G401 (cell line): Measurements from ENCODE around the gene MED16. TPM values are rescaled to one million over a fixed set of nuclear protein-coding genes. Genes with fewer than 3 reads are reported as not detected.
"Not testable (repeated sequence)": the region's sequence is repeated elsewhere in the genome, so short reads cannot be mapped to it uniquely, and the experiment has no call there.

ENCODE experiments used
- DNase-seq: peaks from one replicate; pipeline ENCODE4 v3.0.0-alpha.2; 2015; ENCODE audit warnings: low spot score
- in situ Hi-C: cut with HindIII; loops from 2 replicates; pipeline ENCODE4 v1.10.0; 2016; ENCODE audit warnings: low sequenced_read_pairs, mixed read lengths
- total RNA-seq: library from RNA; depleted of rRNA; stranded (reverse); fragments of >200 nt; shearing (Covaris generic); gene quantifications from 2 replicates; pipeline ENCODE4 v1.2.3, GENCODE V29; 2014

Gene MED16
- total RNA-seq, 1 experiment from 2014 or later, result 58.7 TPM

GRCh38 chr19:892243-892893 lies 619 bp downstream of the MED16 start:
- DNase-seq, result no peak

DNA sequence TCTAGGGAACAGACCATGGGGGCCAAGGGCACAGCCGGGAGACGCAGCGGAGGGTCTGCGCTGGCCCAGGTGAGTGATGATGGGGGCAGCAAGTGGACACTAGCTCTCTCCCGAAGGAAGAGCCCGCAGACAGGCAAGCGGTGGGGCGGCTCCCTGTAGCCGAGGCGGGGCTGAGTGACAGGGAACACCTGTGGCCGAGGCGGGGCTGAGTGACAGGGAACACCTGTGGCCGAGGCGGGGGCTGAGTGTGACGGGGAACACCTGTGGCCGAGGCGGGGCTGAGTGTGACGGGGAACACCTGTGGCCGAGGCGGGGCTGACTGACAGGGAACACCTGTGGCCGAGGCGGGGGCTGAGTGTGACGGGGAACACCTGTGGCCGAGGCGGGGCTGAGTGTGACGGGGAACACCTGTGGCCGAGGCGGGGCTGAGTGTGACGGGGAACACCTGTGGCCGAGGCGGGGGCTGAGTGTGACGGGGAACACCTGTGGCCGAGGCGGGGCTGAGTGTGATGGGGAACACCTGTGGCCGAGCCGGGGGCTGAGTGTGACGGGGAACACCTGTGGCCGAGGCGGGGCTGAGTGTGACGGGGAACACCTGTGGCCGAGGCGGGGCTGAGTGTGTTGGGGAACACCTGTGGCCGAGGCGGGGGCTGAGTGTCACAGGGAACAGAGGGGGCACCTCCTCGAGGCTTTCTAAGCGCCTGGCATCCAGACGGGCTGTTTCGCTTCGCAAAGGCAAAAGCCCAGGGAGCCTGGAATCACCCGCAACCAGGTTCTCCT lies 1.4 kb downstream of the MED16 start:
- DNase-seq, in situ Hi-C loops: not testable (repeated sequence)

More at GRCh38 chr19:892243-892893, 619 bp downstream of the MED16 start:
- in situ Hi-C loops, result no loop called here

DNA sequence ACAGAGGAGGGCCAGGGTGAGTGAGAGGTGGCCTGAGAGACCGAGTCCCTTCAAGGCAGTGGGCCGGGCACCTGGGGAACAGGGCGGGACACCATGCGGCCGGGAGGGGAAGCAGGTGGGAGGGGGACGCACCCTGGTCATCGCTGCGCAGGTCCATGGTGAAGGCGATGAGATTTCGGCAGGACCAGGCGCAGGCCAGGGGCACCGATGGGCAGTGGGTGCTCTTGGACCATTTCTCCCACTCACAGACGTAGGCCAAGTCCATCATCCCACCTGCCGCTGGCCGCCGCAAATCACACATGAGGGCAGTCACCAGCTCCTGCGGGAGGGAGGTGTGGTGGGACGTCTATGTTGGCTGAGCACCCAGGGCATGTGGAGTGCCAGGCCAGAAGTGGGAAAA lies 2.2 kb downstream of the MED16 start:
- in situ Hi-C loops, result no loop called here

GRCh38 chr19:889662-890295 lies 3.2 kb downstream of the MED16 start:
- in situ Hi-C loops, result no loop called here
- no peak for DNase-seq

More for the DNA sequence above, 2.2 kb downstream of the MED16 start:
- no peak for DNase-seq

DNA sequence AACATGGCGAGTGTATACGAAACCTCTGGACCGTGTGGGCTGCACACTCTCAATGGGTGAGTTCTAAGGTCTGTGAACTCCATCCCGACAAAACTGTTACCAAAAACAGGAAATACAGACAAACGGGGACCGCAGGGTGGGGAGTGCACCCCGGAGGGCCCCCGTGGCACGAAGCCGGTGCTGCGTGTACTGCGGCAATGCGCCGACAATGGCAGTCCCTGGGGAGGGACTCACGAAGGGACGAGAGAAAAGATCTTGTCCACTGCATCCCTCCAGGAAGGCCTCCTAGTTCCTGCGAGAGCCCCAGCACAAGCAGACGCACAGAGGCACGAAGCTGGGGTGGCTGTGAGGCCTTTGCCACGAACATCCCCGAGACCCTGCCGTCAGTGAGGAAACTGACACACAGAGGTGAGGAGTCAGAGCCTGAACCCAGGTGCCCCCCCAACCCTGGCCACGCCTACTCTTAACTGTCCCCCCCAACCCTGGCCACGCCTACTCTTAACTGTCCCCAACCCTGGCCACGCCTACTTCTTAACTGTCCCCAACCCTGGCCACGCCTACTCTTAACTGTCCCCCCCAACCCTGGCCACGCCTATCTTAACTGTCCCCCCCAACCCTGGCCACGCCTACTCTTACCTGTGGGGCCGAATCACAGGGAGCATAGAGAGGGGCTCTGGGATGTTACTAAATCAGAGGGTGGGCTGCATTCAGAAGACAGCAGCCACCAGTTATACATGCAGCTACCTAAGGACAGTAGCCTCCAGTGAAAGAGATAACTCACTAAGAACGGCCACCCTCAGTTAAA lies 4.2 kb downstream of the MED16 start:
- in situ Hi-C loops, result no loop called here
- no peak for DNase-seq

DNA sequence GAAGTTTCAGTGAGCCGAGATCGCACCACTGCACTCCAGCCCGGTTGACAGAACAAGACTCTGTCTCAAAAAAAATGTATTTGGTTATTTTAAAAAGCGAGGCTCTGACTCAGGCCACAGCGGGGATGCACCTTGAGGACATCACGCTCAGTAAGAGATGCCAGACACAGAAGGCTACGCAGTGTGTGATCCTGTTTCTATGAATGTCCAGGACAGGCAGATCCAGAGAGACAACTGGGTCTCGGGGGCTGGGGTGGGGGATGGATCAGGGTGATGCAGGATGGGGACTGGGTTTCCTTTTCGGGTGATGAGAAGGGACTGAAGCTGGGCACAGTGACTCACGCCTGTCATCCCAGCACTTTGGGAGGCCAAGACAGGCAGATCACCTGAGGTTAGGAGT lies 5.4 kb downstream of the MED16 start:
- in situ Hi-C loops, result no loop called here
- DNase-seq, result peak; percentile 34

GRCh38 chr19:887072-887471 lies 5.9 kb downstream of the MED16 start:
- in situ Hi-C loops, result no loop called here
- peak; percentile 40 for DNase-seq

- no peak for DNase-seq
- in situ Hi-C loops, result no loop called here
Observed at GRCh38 chr19:885536-886224, 7.3 kb downstream of the MED16 start.

DNA sequence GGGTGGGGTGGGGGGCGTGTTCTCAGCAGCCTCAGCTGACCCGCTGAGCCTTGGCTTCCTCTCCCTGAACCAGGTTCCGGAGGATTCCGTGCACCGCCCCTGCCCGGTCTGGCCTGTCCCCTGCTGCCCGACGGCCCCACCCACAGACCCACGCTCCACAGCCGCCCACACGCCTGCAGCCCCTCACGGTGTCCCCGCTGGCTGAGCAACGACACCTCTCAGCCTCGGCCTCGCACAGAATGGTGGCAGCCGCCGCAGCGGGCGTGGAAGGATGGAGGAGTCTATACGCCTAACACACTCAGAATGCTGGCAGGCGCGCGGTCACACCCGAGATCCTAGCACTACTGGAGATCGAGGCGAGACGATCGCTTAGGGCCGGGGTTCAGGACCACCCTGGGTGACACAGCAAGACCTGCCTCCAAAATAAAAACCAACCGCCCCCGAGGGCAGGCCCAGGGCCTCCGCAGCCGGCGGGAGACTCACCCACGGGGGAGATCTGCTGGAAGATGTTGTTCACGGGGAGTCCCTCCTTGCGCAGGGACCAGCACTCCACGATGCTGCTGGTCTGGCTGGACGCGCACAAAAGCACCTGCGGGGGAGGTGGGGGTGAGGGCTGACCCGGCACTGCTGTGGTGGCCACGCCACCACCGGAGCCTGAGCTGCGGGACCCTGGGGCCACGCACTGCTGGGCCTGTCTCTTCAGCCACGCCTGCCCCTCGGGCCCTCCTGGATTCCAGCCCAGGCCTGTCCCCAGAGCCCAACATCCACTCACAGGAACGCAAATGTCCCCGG lies 8.4 kb downstream of the MED16 start:
- in situ Hi-C loops, result no loop called here
- DNase-seq, result no peak

- DNase-seq, result peak; percentile 71
- in situ Hi-C loops, result no loop called here
Observed at GRCh38 chr19:883661-884211, 9.3 kb downstream of the MED16 start.

- in situ Hi-C loops, result no loop called here
- no peak for DNase-seq
Observed at GRCh38 chr19:882871-883497, 10.0 kb downstream of the MED16 start.

DNA sequence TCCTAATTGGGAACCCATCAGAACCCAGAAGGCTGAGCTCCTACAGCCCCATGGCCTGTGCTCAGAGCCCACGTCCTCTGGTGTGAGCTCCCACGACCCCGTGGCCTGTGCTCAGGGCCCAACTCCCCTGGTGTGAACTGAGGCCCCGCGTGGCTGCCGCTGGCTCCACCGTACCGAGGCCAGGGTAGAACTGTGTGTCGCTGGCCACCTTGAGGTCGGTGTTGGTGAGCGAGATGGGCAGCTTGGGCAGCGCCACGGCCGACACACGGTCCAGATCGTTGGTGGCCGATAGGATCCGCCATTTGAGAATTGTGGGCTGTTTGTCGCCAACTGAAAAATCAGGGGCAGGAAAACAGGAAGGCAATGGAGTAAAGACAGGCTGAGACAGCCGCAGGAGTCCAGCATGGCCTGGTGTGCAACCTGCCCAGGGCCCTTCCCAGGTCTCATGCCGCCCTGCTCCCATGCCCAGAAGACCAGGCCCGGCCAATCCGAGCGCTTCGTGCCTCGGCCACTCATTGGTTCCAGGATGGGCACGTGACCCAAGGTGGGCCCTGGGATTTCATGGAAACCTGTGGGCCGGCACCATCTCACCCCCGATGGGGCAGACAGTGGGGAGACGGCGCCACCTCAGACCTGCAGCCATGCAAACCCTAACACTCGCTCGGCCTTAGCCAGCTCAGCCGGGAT lies 11.5 kb downstream of the MED16 start:
- in situ Hi-C loops, result no loop called here

DNA sequence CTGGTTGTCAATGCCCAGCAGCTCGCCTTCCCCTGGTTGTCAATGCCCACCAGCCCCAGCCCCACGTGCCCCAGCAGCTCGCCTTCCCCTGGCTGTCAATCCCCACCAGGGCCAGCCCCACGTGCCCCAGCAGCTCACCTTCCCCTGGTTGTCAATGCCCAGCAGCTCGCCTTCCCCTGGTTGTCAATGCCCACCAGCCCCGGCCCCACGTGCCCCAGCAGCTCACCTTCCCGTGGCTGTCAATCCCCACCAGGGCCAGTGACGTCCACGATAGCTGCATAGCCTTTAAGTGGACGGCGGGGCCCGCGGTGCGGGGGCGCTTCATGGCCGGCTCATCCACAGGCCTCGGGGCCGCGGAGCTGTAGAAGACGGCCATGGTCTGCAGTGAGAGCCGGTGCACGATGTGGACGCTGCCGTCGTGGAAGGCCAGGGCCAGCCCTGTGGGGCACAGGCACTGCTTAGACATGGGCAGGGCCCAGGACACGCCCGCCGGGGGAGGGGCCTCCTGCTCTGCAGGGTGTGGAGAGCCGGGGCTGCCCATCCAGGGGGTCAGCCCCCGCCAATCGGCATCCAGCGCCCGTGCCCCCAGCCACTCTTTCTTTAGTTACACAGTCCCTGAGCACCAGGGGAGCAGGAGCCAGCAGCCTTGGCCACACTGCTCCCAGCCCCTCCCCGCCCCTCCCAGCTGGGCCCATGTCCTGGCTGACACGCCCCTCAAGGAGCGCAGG lies 13.1 kb downstream of the MED16 start:
- in situ Hi-C loops, result no loop called here
- DNase-seq, result no peak

More for the DNA sequence above, 11.5 kb downstream of the MED16 start:
- no peak for DNase-seq

- in situ Hi-C loops, DNase-seq: not testable (repeated sequence)
Observed at GRCh38 chr19:878751-879561, 14.0 kb downstream of the MED16 start.

DNA sequence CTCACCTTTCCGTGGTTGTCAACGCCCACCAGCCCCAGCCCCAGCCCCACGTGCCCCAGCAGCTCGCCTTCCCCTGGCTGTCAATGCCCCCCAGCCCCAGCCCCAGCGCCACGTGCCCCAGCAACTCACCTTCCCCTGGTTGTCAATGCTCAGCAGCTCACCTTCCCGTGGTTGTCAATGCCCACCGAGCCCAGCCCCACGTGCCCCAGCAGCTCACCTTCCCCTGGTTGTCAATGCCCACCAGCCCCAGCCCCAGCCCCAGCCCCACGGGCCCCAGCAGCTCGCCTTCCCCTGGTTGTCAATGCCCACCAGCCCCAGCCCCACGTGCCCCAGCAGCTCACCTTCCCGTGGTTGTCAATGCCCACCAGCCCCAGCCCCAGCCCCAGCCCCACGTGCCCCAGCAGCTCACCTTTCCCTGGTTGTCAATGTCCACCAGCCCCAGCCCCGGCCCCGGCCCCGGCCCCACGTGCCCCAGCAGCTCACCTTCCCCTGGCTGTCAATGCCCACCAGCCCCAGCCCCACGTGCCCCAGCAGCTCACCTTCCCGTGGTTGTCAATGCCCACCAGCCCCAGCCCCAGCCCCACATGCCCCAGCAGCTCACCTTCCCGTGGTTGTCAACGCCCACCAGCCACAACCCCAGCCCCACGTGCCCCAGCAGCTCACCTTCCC lies 14.9 kb downstream of the MED16 start:
- in situ Hi-C loops, DNase-seq: not testable (repeated sequence)
